ENCODE results near the gene KCNG1. TPM values are rescaled to one million over a fixed set of nuclear protein-coding genes. Genes with fewer than 3 reads are reported as not detected.

The KCNG1 gene
- total RNA-seq, 2 experiments from 2014 or later, result 2.5 to 2.8 TPM

DNA sequence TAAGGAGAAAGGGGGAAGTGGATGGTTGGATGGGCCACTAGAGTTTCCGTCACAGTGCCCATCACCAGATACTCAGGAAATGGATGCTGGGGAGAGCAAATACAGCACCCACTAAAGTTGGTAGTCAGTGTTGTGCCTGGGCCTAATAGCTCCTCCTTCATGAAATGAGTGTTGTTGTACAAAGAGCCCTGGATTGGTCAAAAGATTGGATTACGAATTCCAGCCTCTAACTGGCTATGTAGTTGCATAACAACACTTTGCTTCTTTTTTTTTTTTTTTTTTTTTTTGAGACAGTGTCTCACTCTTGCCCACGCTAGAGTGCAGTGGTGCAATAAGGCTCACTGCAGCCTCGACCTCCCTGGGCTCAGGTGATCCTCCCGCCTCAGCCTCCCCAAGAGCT, 27.4 kb downstream of the KCNG1 start:
- peaks cover 14% of the 10 kb centered on the region for H3K27me3 Mint-ChIP-seq
- POLR2A ChIA-PET, result no interaction called here
- H3K36me3 Mint-ChIP-seq (ENCODE audit: low read depth), result no peaks in the 10 kb centered on the region
- DNase-seq (no peak), ATAC-seq (no peak)
- H3K4me3 Mint-ChIP-seq, result no peak overlapping the region
- no peaks in the 10 kb centered on the region for H3K9me3 Mint-ChIP-seq (ENCODE audit: low read depth)
- CTCF ChIA-PET, result interaction anchor here (2.0 to 10.0 kb wide), 2 partner anchors 14 to 312 kb away, joined by 9 to 210 read pairs; no protein-coding TSS in a partner anchor
- no peak overlapping the region for H3K27ac Mint-ChIP-seq
- intact Hi-C loops (cut with DNase I, micrococcal nuclease), result no loop called here
- no peaks in the 10 kb centered on the region for H3K4me1 Mint-ChIP-seq

DNA sequence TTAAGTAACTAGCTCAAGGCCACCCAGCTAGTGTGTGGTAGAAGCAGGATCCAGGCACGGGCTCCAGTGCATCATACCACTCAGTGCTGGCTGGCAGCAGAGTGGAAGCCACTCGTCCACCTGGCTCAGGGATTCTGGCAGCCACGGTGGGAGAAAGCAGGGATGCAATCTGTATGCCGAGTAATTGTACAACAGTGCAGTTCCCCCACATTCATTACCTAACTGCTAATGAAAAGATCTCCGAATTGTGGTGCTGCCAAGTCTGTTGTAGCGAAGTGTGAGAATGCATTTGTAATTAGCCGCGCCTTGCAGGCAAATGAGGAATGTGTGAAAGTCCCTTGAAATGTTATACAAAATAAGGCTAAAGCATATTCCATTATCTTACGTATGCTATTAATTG, 29.0 kb downstream of the KCNG1 start:
- DNase-seq (no peak), ATAC-seq (no peak)
- no peak overlapping the region for H3K27ac Mint-ChIP-seq
- CTCF ChIA-PET, result interaction anchor here (0.7 to 10.1 kb wide), 10 partner anchors 11 to 561 kb away, joined by 3 to 210 read pairs (median 6); no protein-coding TSS in a partner anchor
- intact Hi-C loops (cut with DNase I, micrococcal nuclease), result loop anchor here (1.0 to 5.0 kb wide), 5 partner anchors 29 to 631 kb away; partner anchors contain the start of gene KCNG1 (in 1 of the 2)
- H3K27me3 Mint-ChIP-seq, result peaks cover 8% of the 10 kb centered on the region
- no peaks in the 10 kb centered on the region for H3K4me1 Mint-ChIP-seq
- no peaks in the 10 kb centered on the region for H3K36me3 Mint-ChIP-seq (ENCODE audit: low read depth)
- no peaks in the 10 kb centered on the region for H3K9me3 Mint-ChIP-seq (ENCODE audit: low read depth)
- no peak overlapping the region for H3K4me3 Mint-ChIP-seq
- POLR2A ChIA-PET, result no interaction called here

DNA sequence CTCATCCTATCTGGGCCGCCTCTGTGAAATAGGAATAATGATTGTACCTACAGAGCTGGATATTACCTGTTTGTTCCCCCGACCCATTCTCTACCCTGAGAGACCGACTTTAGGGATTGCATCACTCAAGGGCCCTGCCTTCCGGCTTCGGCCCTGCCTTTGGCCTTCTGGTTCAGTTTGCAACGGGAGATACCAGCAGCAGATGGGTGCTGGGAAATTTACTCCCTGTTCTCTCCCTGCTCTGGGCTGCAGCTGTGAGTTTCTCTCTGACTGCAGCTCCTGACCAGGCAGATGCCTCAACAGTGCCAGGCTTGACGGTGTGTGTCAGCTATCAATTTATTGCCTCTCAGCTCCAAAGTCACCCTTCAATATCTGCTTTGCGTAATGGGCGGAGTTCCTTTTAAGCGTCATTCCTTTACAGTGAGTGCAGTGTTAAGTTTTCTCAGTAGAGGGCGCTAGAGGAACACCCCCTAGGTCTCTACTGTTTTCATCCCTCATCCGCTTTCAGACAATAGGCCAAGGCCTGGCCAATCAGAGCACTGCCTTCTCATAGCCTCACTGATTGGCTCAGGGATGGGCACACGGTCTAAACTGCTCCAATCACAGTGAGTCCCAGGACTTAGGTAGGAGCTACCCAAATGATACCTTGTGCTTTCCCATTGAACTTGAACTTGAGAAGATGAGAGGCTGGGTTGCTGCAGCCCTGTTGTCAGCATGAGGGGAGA, 30.0 kb downstream of the KCNG1 start:
- ATAC-seq (peak; percentile 100), DNase-seq (peak; percentile 78)
- ChIA-PET POLR2A (interaction anchor here (0.5 kb wide), 1 partner anchor 259 kb away, joined by 4 read pairs; no protein-coding TSS in a partner anchor), CTCF (interaction anchor here (0.5 to 10.1 kb wide), 36 partner anchors 8 to 629 kb away, joined by 3 to 210 read pairs (median 4); partner anchors contain the start of gene BCAS4)
- intact Hi-C loops (cut with DNase I, micrococcal nuclease), result loop anchor here (1.0 to 5.0 kb wide), 5 partner anchors 30 to 632 kb away; partner anchors contain the start of gene KCNG1 (in 1 of the 2)
- H3K9me3 Mint-ChIP-seq (ENCODE audit: low read depth), result no peaks in the 10 kb centered on the region
- H3K36me3 Mint-ChIP-seq (ENCODE audit: low read depth), result no peaks in the 10 kb centered on the region
- no peak overlapping the region for H3K4me3 Mint-ChIP-seq
- no peaks in the 10 kb centered on the region for H3K4me1 Mint-ChIP-seq
- H3K27me3 Mint-ChIP-seq, result peaks cover 4% of the 10 kb centered on the region
- no peak overlapping the region for H3K27ac Mint-ChIP-seq

DNA sequence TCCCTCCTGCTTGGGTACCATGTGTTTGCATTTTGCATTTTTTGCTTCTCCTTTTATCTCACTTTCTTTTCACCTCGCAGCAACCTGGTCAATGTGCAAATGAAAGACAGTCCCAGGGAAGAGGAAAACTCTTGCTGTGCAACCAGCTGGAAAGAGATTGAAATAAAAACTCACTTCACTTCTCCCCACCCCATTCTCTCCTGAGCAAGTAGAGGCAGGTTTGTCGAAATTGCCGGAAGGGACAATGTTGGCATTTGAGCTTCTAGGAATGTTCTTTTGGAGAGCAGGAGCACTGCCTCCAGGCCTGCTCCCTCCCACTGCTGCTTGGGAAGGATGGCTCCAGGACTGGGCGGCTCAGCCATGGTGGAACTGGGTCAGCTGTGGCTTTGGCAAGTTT, 30.6 kb downstream of the KCNG1 start:
- CTCF ChIA-PET, result interaction anchor here (0.5 to 10.1 kb wide), 30 partner anchors 9 to 630 kb away, joined by 3 to 210 read pairs (median 4); partner anchors contain the start of gene BCAS4
- H3K4me3 Mint-ChIP-seq, result no peak overlapping the region
- intact Hi-C loops (cut with DNase I, micrococcal nuclease), result loop anchor here in 1 of 2 experiments (2.0 to 5.0 kb wide), 3 partner anchors 30 to 632 kb away; partner anchors contain the start of gene KCNG1
- DNase-seq (no peak), ATAC-seq (no peak)
- no peaks in the 10 kb centered on the region for H3K9me3 Mint-ChIP-seq (ENCODE audit: low read depth)
- no peak overlapping the region for H3K27ac Mint-ChIP-seq
- no peaks in the 10 kb centered on the region for H3K36me3 Mint-ChIP-seq (ENCODE audit: low read depth)
- peaks cover 6% of the 10 kb centered on the region for H3K27me3 Mint-ChIP-seq
- POLR2A ChIA-PET, result no interaction called here
- no peaks in the 10 kb centered on the region for H3K4me1 Mint-ChIP-seq

DNA sequence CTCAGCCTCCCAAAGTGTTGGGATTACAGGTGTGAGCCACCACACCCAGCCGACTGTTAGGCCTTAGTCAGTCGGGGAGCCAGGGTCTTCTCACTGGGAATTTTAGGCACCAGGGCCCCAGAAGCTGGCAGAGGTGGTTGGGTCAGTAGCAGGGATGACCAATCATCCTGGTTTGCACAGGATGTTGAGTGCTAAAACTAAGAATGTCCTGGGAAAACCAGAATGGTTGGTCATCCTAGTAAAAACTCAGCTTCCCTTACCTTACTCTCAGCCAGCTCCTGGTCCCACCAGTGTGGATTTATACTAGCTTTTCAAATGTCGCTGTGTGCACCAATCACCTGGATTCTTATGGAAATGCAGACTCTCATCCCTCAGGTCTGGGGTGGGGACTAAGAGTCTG, 31.8 kb downstream of the KCNG1 start:
- intact Hi-C loops (cut with DNase I, micrococcal nuclease), result loop anchor here in 1 of 2 experiments (5.0 kb wide), 1 partner anchor 231 kb away; no protein-coding TSS in a partner anchor
- CTCF ChIA-PET, result interaction anchor here (0.6 to 10.1 kb wide), 9 partner anchors 8 to 360 kb away, joined by 3 to 210 read pairs (median 6); partner anchors contain the start of gene BCAS4
- DNase-seq, result no peak

DNA sequence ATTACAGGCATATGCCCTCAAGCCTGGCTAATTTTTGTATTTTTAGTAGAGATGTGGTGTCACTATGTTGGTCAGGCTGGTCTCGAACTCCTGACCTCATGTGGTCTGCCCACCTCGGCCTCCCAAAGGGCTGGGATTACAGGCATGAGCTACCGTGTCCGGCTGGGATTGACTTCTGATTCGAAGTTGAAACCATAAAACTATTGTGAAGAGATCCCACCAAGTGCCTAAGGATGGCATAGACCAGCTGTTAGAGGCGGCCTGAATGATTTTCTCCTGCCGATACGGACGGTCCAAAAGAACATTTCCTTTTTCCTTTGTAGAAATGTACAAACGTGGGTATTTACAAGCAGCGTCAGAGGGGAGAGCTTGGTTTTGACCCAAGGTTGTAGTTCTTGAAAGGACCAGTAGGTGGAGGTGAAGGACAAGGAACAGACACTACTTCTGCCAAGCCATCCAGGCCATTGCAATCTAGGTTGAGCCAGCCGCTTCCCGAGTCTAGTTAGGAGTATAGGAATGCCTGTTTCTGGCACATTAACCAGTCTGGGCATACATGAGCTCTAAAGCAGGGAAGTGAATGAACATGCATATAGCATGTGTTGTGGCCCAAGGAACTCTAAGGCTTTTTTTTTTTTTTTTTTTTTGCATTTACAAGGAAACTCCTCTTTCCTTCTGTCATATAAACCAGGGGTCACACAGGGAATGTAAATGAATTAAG, 35.3 kb downstream of the KCNG1 start:
- ATAC-seq, result peak; percentile 89
- H3K27me3 Mint-ChIP-seq, result peaks cover 23% of the 10 kb centered on the region
- ChIA-PET CTCF (interaction anchor here (0.5 to 10.1 kb wide), 64 partner anchors 9 to 1253 kb away, joined by 3 to 210 read pairs (median 4); partner anchors contain the start of genes ADNP and BCAS4), POLR2A (interaction anchor here (0.6 to 1.0 kb wide), 3 partner anchors 33 to 322 kb away, joined by 3 to 4 read pairs (median 3); partner anchors contain the start of gene BCAS4)
- H3K27ac Mint-ChIP-seq, result no peak overlapping the region
- H3K4me1 Mint-ChIP-seq, result no peaks in the 10 kb centered on the region
- intact Hi-C loops (cut with DNase I, micrococcal nuclease), result loop anchor here (1.0 to 5.0 kb wide), 4 partner anchors 320 to 1095 kb away; no protein-coding TSS in a partner anchor
- no peaks in the 10 kb centered on the region for H3K9me3 Mint-ChIP-seq (ENCODE audit: low read depth)
- no peaks in the 10 kb centered on the region for H3K36me3 Mint-ChIP-seq (ENCODE audit: low read depth)
- no peak overlapping the region for H3K4me3 Mint-ChIP-seq
- DNase-seq, result peak; percentile 71

More for the DNA sequence above, 31.8 kb downstream of the KCNG1 start:
- POLR2A ChIA-PET, result no interaction called here
- no peaks in the 10 kb centered on the region for H3K9me3 Mint-ChIP-seq (ENCODE audit: low read depth)
- H3K4me3 Mint-ChIP-seq, result no peak overlapping the region
- H3K4me1 Mint-ChIP-seq, result no peaks in the 10 kb centered on the region
- no peak for ATAC-seq
- H3K27me3 Mint-ChIP-seq, result peaks cover 16% of the 10 kb centered on the region
- H3K36me3 Mint-ChIP-seq (ENCODE audit: low read depth), result no peaks in the 10 kb centered on the region
- H3K27ac Mint-ChIP-seq, result no peak overlapping the region

DNA sequence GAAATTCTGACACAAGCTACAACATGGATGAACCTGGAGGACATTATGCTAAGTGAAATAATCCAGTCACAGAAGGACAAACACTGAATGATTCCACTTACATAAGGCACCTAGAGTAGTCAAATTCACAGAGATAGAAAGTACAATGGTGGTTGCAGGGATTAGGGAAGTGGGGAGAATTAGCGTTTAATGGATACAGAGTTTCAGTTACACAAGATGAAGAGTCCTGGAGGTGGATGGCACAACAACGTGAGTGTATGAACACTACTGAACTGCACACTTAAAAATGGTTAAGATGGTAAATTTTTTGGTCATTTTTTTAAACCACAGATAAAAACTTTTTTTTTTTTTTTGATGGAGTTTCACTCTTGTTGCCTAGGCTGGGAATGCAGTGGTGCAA, 39.6 kb downstream of the KCNG1 start:
- CTCF ChIA-PET, result interaction anchor here (0.6 to 4.6 kb wide), 8 partner anchors 10 to 566 kb away, joined by 3 to 34 read pairs (median 3); no protein-coding TSS in a partner anchor
- POLR2A ChIA-PET, result no interaction called here
- DNase-seq (no peak), ATAC-seq (no peak)
- Mint-ChIP-seq H3K9me3 (ENCODE audit: low read depth) (no peaks in the 10 kb centered on the region), H3K27ac (no peak overlapping the region), H3K27me3 (peaks cover 34% of the 10 kb centered on the region), H3K4me1 (peaks cover 20% of the 10 kb centered on the region), H3K4me3 (no peak overlapping the region), H3K36me3 (ENCODE audit: low read depth) (no peaks in the 10 kb centered on the region)
- intact Hi-C loops (cut with DNase I, micrococcal nuclease), result no loop called here

DNA sequence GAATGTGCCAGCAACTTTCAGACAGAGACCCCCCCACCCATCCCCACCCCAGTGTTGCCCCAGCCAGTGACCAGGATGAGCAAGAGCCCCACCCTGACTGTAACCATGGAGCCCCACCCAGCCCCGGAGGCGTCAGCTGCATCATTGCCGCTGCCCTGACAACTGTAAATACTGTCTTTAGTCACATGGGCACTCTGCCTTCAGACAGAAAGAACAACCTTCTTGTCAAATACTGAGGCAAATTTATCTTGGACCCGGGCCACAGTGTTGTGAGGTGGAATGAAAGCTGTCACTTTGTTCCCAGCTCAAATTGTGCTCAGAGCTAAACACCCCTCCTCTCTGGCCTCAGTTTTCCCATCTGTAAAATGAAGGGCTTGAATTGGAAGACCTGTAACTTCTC, 40.5 kb downstream of the KCNG1 start:
- Mint-ChIP-seq H3K36me3 (ENCODE audit: low read depth) (no peaks in the 10 kb centered on the region), H3K4me1 (peaks cover 20% of the 10 kb centered on the region), H3K27ac (no peak overlapping the region), H3K9me3 (ENCODE audit: low read depth) (no peaks in the 10 kb centered on the region), H3K4me3 (no peak overlapping the region), H3K27me3 (peaks cover 36% of the 10 kb centered on the region)
- POLR2A ChIA-PET, result no interaction called here
- DNase-seq (peak; percentile 29), ATAC-seq (no peak)
- intact Hi-C loops (cut with DNase I, micrococcal nuclease), result no loop called here
- CTCF ChIA-PET, result interaction anchor here (0.7 to 4.6 kb wide), 18 partner anchors 11 to 649 kb away, joined by 3 to 34 read pairs (median 6); partner anchors contain the start of gene BCAS4

DNA sequence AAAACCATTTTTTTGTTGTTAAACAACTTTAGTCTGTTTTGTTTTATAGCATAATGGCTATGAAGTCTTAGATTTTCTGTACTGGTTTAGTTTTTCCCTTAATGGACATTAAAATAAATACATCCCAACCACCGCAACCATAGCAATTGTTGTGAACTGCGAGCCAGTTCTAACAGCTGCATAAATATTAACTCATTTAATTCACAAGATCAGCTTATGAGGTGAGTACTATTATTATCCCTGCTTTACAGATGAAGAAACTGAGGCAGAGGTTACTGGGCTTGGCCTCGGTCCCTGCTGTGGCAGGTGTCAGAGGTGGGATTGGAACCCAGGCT, 41.2 kb downstream of the KCNG1 start:
- ChIA-PET CTCF (interaction anchor here (0.7 to 4.6 kb wide), 26 partner anchors 8 to 956 kb away, joined by 3 to 34 read pairs (median 6); partner anchors contain the start of genes BCAS4 and MOCS3), POLR2A (no interaction called here)
- Mint-ChIP-seq H3K4me1 (peaks cover 20% of the 10 kb centered on the region), H3K9me3 (ENCODE audit: low read depth) (no peaks in the 10 kb centered on the region), H3K36me3 (ENCODE audit: low read depth) (no peaks in the 10 kb centered on the region), H3K27ac (no peak overlapping the region), H3K27me3 (peaks cover 32% of the 10 kb centered on the region), H3K4me3 (no peak overlapping the region)
- ATAC-seq (no peak), DNase-seq (no peak)
- intact Hi-C loops (cut with DNase I, micrococcal nuclease), result loop anchor here in 1 of 2 experiments (1.0 kb wide), 1 partner anchor 187 kb away; no protein-coding TSS in a partner anchor

DNA sequence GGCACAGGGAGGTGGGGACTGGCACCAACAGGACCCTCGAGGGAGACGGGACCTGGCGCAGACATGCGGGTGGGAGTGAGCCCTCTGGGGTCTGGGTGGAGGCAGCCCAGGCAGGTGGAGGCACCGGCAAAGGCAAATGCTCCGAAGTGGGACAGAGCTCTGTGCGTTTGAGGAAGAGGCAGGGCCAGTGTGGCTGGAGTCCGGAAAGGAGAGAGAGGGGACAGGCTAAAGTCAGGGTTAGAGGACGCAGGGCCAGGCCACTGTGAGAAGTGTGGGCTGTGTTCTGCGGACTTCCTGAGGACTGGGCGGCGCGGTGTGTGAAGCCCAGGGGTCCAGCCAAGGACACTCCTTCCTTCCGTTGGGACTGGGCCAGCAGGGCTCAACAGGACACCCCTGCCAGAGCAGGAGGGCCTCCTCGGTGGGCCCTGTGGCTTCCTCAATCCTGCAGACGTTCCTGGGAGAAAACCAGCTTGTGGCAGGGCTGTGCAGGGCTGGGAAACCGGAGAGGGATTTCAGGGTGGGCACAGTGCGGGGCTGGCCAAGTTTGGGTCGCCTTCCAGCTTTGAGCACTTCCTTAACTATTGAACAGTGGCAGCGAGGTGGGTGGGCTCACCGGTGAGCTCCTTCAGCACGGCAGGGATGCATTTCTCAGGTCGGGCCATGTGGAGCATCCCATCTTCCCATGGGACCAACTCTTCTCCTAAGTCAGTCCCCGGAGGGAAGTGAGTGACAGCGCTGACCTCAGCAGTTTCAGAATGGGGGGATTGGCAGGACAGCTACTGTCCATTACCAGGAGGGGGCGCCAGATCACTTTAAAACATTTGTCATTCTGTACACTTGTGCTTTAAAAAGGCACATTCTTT, 41.8 kb downstream of the KCNG1 start:
- no peaks in the 10 kb centered on the region for H3K36me3 Mint-ChIP-seq (ENCODE audit: low read depth)
- peaks cover 20% of the 10 kb centered on the region for H3K4me1 Mint-ChIP-seq
- DNase-seq (peak; percentile 84), ATAC-seq (no peak)
- no peak overlapping the region for H3K4me3 Mint-ChIP-seq
- H3K27ac Mint-ChIP-seq, result peak overlapping the region; percentile 90
- H3K27me3 Mint-ChIP-seq, result peaks cover 26% of the 10 kb centered on the region
- H3K9me3 Mint-ChIP-seq (ENCODE audit: low read depth), result no peaks in the 10 kb centered on the region
- CTCF ChIA-PET, result interaction anchor here (0.7 to 4.6 kb wide), 28 partner anchors 9 to 956 kb away, joined by 3 to 34 read pairs (median 6); partner anchors contain the start of genes BCAS4, DPM1 and MOCS3
- intact Hi-C loops (cut with DNase I, micrococcal nuclease), result loop anchor here in 1 of 2 experiments (1.0 kb wide), 4 partner anchors 23 to 519 kb away; partner anchors contain the start of genes DPM1 and MOCS3
- POLR2A ChIA-PET, result no interaction called here

All from activated CD4-positive, alpha-beta T cell treated with anti-CD3 and anti-CD28 coated beads for 36 hours (primary cell).